ENCODE measurements around the gene PAFAH1B1.

GRCh38 chr17:2560658-2561057 lies 32.8 kb upstream of the PAFAH1B1 start:
- TF ChIP-seq CTCF (conservative IDR thresholded peaks at IDR 0.05) (no peak), ZFX (IDR thresholded peaks at IDR 0.05) (no peak)

Measured in C4-2B (cell line).